ENCODE data around the gene LRIG1.

DNA sequence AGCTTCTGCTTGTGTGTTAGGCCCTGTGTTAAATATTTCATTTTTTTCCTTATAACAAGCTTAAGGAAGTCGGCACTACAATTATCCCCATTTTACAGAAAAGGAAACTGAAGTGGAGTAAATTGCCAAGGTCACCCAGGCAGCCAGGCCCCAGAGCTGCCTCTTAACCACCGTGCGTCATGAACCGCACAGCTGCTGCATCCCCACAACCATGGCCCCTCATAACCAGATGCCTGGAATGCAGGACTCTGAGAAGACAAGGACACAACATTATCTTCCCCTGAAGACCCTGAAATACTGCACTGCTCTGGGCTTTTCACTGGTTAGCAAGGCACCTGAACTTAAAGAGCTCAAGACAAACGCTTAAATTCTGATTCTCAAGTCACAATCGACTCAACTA, 14.6 kb downstream of the LRIG1 start:
- TF ChIP-seq, protein P1, sequence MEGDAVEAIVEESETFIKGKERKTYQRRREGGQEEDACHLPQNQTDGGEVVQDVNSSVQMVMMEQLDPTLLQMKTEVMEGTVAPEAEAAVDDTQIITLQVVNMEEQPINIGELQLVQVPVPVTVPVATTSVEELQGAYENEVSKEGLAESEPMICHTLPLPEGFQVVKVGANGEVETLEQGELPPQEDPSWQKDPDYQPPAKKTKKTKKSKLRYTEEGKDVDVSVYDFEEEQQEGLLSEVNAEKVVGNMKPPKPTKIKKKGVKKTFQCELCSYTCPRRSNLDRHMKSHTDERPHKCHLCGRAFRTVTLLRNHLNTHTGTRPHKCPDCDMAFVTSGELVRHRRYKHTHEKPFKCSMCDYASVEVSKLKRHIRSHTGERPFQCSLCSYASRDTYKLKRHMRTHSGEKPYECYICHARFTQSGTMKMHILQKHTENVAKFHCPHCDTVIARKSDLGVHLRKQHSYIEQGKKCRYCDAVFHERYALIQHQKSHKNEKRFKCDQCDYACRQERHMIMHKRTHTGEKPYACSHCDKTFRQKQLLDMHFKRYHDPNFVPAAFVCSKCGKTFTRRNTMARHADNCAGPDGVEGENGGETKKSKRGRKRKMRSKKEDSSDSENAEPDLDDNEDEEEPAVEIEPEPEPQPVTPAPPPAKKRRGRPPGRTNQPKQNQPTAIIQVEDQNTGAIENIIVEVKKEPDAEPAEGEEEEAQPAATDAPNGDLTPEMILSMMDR (IDR thresholded peaks at IDR 0.05) = no peak
- no peak for TF ChIP-seq POLR2A (IDR thresholded peaks at IDR 0.05)
- no peak for TF ChIP-seq EP300 (IDR thresholded peaks at IDR 0.05)
- TF ChIP-seq POLR2AphosphoS5 (IDR thresholded peaks at IDR 0.05) = no peak

All from upper lobe of left lung (tissue), 4 donors.